Endodermal cell (in vitro differentiated cells): ENCODE data around the gene OR2F1. TPM values are rescaled to one million over a fixed set of nuclear protein-coding genes. Genes with fewer than 3 reads are reported as not detected.

Source experiments
- DNase-seq: peaks from one replicate; pipeline ENCODE4 v3.0.0-alpha.2; 2017
- H3K27ac ChIP-seq: 2 replicates; pipeline ENCODE4 v1.5.1; 2013; ENCODE audit warnings: mild to moderate bottlenecking, low read depth, low read length, moderate library complexity
- H3K27me3 ChIP-seq: 2 replicates; pipeline ENCODE4 v1.6.1; 2013; ENCODE audit warnings: mild to moderate bottlenecking, low read length, moderate library complexity; ENCODE audit not compliant: insufficient read depth, control insufficient read depth, poor library complexity, severe bottlenecking
- H3K36me3 ChIP-seq: 2 replicates; pipeline ENCODE4 v1.7.0; 2013; ENCODE audit warnings: mild to moderate bottlenecking, low read length, moderate library complexity; ENCODE audit not compliant: control insufficient read depth, insufficient read depth
- H3K4me1 ChIP-seq: one replicate; pipeline ENCODE4 v1.7.0; 2013; ENCODE audit warnings: low read length; ENCODE audit not compliant: control insufficient read depth, insufficient read depth
- H3K4me3 ChIP-seq: 2 replicates; pipeline ENCODE4 v1.5.1; 2013; ENCODE audit warnings: mild to moderate bottlenecking, low read length, moderate library complexity
- H3K9ac ChIP-seq: 2 replicates; pipeline ENCODE4 v1.6.1; 2013; ENCODE audit warnings: mild to moderate bottlenecking, low read length, moderate library complexity; ENCODE audit not compliant: poor library complexity, severe bottlenecking; ENCODE audit errors: extremely low read depth
- H3K9me3 ChIP-seq: 2 replicates; pipeline ENCODE4 v1.6.1; 2013; ENCODE audit warnings: mild to moderate bottlenecking, low read length, moderate library complexity; ENCODE audit not compliant: control insufficient read depth
- H3K27ac Mint-ChIP-seq: 2 replicates; pipeline ENCODE4 v1.8.0; 2020; ENCODE audit warnings: mixed read lengths
- H3K27me3 Mint-ChIP-seq: 2 replicates; pipeline ENCODE4 v1.8.0; 2021; ENCODE audit warnings: mild to moderate bottlenecking, mixed read lengths; ENCODE audit not compliant: insufficient read depth
- H3K36me3 Mint-ChIP-seq: 2 replicates; pipeline ENCODE4 v1.8.0; 2020; ENCODE audit warnings: low read depth, mixed read lengths
- H3K4me1 Mint-ChIP-seq: 2 replicates; pipeline ENCODE4 v1.8.0; 2020; ENCODE audit warnings: mixed read lengths
- H3K4me3 Mint-ChIP-seq: 2 replicates; pipeline ENCODE4 v1.8.0; 2020; ENCODE audit warnings: mild to moderate bottlenecking, moderate library complexity, mixed read lengths
- H3K9me3 Mint-ChIP-seq: 2 replicates; pipeline ENCODE4 v1.8.0; 2020; ENCODE audit warnings: mild to moderate bottlenecking, mixed read lengths
- CTCF ChIP-seq: fragments of 200-600 bp; sonication (generic); conservative IDR thresholded peaks from 2 replicates; pipeline ENCODE4 v1.5.0; 2021; ENCODE audit warnings: antibody characterized with exemption, mild to moderate bottlenecking
- WGBS, 2 experiments: methylation state at CpG; one replicate each; pipeline versions ENCODE4 v1.1.5 to v1.1.7; 2013; ENCODE audit warnings: missing lambda C conversion rate in 2 of 2, mixed read lengths in 1 of 2; ENCODE audit not compliant: insufficient coverage in 1 of 2, insufficient read length in 1 of 2; 5-methylcytosine and 5-hydroxymethylcytosine counted together
- total RNA-seq, 2 donors: library from RNA; stranded (reverse); fragmentation: NEBNext Ultra II Directional in 1 of 2; extraction: Animal tissue kit (Norgen Biotek cat#: 25700) in 1 of 2; gene quantifications; 2 replicates in 1 of 2; 3 replicates in 1 of 2; pipeline ENCODE4 v1.2.1, GENCODE V29; 2021

OR2F1 gene
- total RNA-seq, 2 donors from 2014 or later = not detected

DNA sequence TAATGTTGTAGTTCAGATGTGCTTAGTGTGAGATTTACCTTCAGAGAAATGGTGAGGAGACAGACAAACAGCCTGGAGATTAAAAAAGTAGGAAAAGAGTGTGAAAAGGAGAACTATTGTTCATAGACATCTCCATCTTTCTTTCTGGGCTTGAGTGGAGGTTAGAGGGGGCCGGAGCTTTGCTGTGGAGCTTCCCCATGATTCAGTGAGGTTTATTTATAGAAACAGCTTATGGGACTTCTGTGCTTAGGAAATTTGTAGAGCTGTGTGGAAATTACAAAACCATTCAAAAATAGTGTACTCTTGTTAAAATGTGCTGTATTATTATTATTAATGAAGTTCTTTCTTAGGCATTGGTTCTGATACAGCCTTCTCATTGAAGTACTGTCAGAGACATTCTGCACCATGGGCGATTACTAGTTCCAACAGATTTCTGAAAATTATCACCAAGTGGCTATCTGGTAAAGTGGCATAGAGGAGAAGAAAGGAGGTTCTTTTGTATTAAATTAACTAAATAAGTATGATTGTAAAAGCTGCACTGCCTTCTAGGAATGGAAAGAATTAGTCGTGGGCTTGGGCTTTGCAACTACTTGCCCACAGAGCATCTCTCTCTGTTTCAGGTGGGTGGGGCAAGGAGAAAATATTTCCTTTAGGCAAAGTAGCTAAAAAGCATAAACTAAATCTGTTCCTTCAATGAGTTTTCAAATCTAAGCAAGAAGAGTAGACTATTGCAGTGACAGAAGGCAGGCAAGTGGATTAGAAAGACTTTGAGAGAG lies 44.0 kb upstream of the OR2F1 start:
- H3K4me3 ChIP-seq = no peak overlapping the region
- no peak overlapping the region for H3K4me3 Mint-ChIP-seq
- H3K27ac ChIP-seq = no peak overlapping the region
- no peak for TF ChIP-seq CTCF
- no peaks in the 10 kb centered on the region for H3K36me3 Mint-ChIP-seq
- no peaks in the 10 kb centered on the region for H3K9me3 ChIP-seq
- no peaks in the 10 kb centered on the region for H3K36me3 ChIP-seq
- H3K27ac Mint-ChIP-seq = no peak overlapping the region
- no peaks in the 10 kb centered on the region for H3K27me3 ChIP-seq
- no peak overlapping the region for H3K9ac ChIP-seq
- peaks cover 10% of the 10 kb centered on the region for H3K4me1 Mint-ChIP-seq
- peaks cover 3% of the 10 kb centered on the region for H3K4me1 ChIP-seq
- DNase-seq = no peak
- H3K9me3 Mint-ChIP-seq = no peaks in the 10 kb centered on the region
- WGBS, 2 experiments = 89% methylated on average over 3 of the region's 3 CpGs; no CpG with 5 or more reads in 1 of the 2 experiments
- H3K27me3 Mint-ChIP-seq = peaks cover 1% of the 10 kb centered on the region

DNA sequence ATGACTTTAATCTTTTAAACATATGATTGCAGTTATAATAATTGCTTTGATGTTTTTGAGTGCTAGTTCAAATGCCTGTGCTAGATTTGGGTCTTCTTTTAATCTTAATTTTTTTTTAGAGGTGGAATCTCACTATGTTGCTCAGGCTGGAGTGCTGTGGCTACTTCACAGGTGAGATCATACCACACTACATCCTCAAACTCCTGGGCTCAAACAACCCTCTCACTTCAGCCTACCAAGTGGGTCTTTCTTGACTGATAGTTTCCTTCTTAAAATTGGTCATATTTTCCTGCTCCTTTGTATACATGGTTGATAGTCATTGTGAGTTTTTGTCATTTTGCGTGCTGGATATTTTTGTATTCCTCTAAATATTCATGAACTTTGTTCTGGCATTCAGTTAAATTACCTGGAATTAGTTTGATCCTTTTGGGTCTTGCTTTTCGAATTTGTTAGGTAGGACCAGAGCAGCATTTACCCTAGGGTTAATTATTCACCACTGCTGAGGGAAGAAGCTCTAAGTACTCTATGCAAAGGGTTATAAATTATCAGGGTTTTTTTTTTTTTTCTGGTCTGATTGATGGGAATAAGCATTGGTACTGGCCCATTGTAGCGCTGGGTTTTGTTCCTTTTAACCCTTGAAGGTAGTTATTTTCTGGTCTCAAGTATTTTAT lies 40.6 kb upstream of the OR2F1 start:
- H3K27me3 ChIP-seq = no peaks in the 10 kb centered on the region
- Mint-ChIP-seq H3K36me3 (no peaks in the 10 kb centered on the region), H3K4me1 (peaks cover 4% of the 10 kb centered on the region), H3K9me3 (no peaks in the 10 kb centered on the region), H3K27ac (no peak overlapping the region), H3K27me3 (no peaks in the 10 kb centered on the region), H3K4me3 (no peak overlapping the region)
- no peak overlapping the region for H3K4me3 ChIP-seq
- 99 to 100% methylated on average over 1 to 3 of the region's 3 CpGs for WGBS, 2 experiments
- TF ChIP-seq CTCF = no peak
- H3K27ac ChIP-seq = no peak overlapping the region
- no peaks in the 10 kb centered on the region for H3K9me3 ChIP-seq
- no peaks in the 10 kb centered on the region for H3K4me1 ChIP-seq
- H3K36me3 ChIP-seq = no peaks in the 10 kb centered on the region
- DNase-seq = no peak
- H3K9ac ChIP-seq = no peak overlapping the region

DNA sequence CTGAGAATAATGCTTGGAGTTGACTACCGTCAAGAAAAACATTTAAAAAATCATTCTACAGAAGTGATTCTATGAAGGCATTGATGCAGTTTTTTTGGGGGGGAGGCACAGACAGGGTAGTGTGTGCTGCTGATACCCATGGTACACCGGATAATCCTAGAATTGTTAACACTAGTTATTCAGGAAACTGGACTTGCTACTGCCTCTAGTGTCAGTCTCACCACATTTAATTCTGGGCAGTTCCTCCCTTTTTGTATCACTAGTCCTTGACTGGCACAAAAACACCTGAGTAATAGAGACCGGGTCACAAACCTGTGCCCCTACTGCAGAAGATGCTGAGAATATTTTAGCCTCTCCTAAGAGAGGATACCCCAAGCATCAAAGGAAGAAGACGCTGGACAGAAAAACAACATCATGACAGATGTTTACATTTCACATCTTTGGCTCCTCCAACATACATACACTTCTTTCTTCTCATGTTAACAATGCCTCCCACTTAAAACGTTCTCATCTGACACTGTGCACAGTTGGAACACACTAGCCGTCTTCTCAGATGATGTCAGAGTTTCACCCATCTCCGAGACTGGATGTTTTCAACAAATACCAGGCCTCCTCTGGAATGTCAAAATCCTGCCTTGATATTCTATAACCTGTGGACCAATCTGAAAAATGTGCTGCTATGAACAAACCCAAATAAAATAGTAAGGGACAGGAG lies 39.5 kb upstream of the OR2F1 start:
- Histone ChIP-seq H3K9ac (no peak overlapping the region), H3K4me1 (no peaks in the 10 kb centered on the region), H3K27me3 (no peaks in the 10 kb centered on the region), H3K36me3 (no peaks in the 10 kb centered on the region), H3K4me3 (no peak overlapping the region), H3K27ac (no peak overlapping the region), H3K9me3 (no peaks in the 10 kb centered on the region)
- DNase-seq = no peak
- H3K36me3 Mint-ChIP-seq = no peaks in the 10 kb centered on the region
- no peak overlapping the region for H3K27ac Mint-ChIP-seq
- H3K4me1 Mint-ChIP-seq = peaks cover 4% of the 10 kb centered on the region
- no peaks in the 10 kb centered on the region for H3K9me3 Mint-ChIP-seq
- H3K4me3 Mint-ChIP-seq = no peak overlapping the region
- 88 to 90% methylated on average over 4 to 7 of the region's 7 CpGs for WGBS, 2 experiments
- peak; percentile 52 for TF ChIP-seq CTCF
- peaks cover 4% of the 10 kb centered on the region for H3K27me3 Mint-ChIP-seq
